ENCODE measurements around the gene C1QA. TPM values are rescaled to one million over a fixed set of nuclear protein-coding genes. Genes with fewer than 3 reads are reported as not detected.

C1QA gene
- total and polyA plus RNA-seq, 2 of the 4 experiments (the other 2 are of a cell fraction), result not detected

DNA sequence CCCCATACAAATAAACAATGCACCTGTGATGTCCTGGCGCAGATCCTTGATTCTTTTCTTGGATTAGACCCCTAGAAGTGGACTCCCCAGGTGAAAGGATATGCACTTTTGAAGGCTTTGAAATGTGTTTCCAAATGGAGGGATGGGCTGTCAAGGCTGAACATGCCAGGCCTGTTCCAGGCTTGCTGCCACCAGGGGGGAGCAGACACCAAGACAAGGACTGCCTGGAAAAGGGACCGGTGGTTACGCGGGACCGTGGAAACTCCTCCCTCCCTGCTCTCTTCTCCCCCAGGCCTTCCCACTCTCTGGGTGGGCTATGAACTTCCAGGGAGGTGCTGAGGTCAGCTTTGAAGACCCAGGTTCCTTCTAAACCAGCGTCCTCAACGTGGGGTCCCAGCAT is 29.3 kb downstream of the C1QA start:
- Histone ChIP-seq H3K9ac (ENCODE audit: low read depth, low read length) (no peak overlapping the region), H3K4me1 (ENCODE audit: control insufficient read depth, insufficient read depth, low read length) (no peaks in the 10 kb centered on the region), H3K27me3 (ENCODE audit: control insufficient read depth, insufficient read depth, low read length) (peaks cover 76% of the 10 kb centered on the region), H2BK5ac (ENCODE audit: low read depth, low read length, poor library complexity, severe bottlenecking) (no peak overlapping the region), H3K9me3 (ENCODE audit: control insufficient read depth, insufficient read depth, low read length) (no peaks in the 10 kb centered on the region), H2BK120ac (ENCODE audit: low read depth, low read length) (no peak overlapping the region), H3K4me3 (ENCODE audit: insufficient read depth, low read depth, low read length) (no peak overlapping the region), H3K14ac (replicated peaks; ENCODE audit: low read depth, low read length) (no peak overlapping the region), H3K4ac (ENCODE audit: low read depth, low read length) (no peak overlapping the region), H3K36me3 (ENCODE audit: control insufficient read depth, insufficient read depth, low read length) (no peaks in the 10 kb centered on the region), H4K5ac (ENCODE audit: low read depth, low read length) (no peak overlapping the region), H2AFZ (replicated peaks; ENCODE audit: low read length, poor library complexity) (peak overlapping the region; percentile 77), H3K18ac (ENCODE audit: low read depth, low read length) (no peak overlapping the region), H4K91ac (ENCODE audit: insufficient read depth, low read depth, low read length) (no peak overlapping the region), H4K8ac (ENCODE audit: low read depth in 2 of 2, low read length in 2 of 2) (no peak overlapping the region), H3K56ac (ENCODE audit: extremely low read depth, insufficient read depth, low read length) (no peak overlapping the region), H3K27ac (ENCODE audit: insufficient read depth, low read length) (no peak overlapping the region), H3K9me1 (ENCODE audit: insufficient read depth, low read length) (no peaks in the 10 kb centered on the region), H3K79me1 (ENCODE audit: low read depth in 1 of 2, low read length in 2 of 2) (no peaks in the 10 kb centered on the region), H2AK5ac (ENCODE audit: low read depth, low read length) (no peak overlapping the region), H3K23ac (ENCODE audit: low read depth, low read length) (no peak overlapping the region), H2BK20ac (ENCODE audit: low read depth, low read length) (no peak overlapping the region), H2BK15ac (ENCODE audit: low read depth, low read length) (no peak overlapping the region), H2AK9ac (replicated peaks; ENCODE audit: low read depth, low read length, poor library complexity) (peak overlapping the region; percentile 60), H4K20me1 (ENCODE audit: insufficient read depth, low read length) (no peaks in the 10 kb centered on the region), H3K4me2 (ENCODE audit: low read depth, low read length) (no peak overlapping the region)
- TF ChIP-seq SMC3 (IDR thresholded peaks at IDR 0.05; ENCODE audit: low read depth, low read length) (peak; percentile 83), RAD21 (IDR thresholded peaks at IDR 0.05; ENCODE audit: low read length) (peak; percentile 88), RFX5 (IDR thresholded peaks at IDR 0.05; ENCODE audit: low read depth, low read length) (no peak), NFE2L2 (IDR thresholded peaks at IDR 0.05; ENCODE audit: low read depth, low read length) (no peak)
- TF ChIP-seq, protein P1, sequence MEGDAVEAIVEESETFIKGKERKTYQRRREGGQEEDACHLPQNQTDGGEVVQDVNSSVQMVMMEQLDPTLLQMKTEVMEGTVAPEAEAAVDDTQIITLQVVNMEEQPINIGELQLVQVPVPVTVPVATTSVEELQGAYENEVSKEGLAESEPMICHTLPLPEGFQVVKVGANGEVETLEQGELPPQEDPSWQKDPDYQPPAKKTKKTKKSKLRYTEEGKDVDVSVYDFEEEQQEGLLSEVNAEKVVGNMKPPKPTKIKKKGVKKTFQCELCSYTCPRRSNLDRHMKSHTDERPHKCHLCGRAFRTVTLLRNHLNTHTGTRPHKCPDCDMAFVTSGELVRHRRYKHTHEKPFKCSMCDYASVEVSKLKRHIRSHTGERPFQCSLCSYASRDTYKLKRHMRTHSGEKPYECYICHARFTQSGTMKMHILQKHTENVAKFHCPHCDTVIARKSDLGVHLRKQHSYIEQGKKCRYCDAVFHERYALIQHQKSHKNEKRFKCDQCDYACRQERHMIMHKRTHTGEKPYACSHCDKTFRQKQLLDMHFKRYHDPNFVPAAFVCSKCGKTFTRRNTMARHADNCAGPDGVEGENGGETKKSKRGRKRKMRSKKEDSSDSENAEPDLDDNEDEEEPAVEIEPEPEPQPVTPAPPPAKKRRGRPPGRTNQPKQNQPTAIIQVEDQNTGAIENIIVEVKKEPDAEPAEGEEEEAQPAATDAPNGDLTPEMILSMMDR (conservative IDR thresholded peaks at IDR 0.05; ENCODE audit: low read depth, low read length), result peak; percentile 69
- BruUV-seq (replicated peaks), result no TSS peak
- whole genome bisulfite sequencing, 2 experiments (ENCODE audit: extremely low coverage in 2 of 2, insufficient read length in 1 of 2), result 10% methylated on average over 2 of the region's 7 CpGs; no CpG with 5 or more reads in 1 of the 2 experiments
- dilution Hi-C loops (cut with HindIII; ENCODE audit: low sequenced_read_pairs, unreplicated experiment) (no loop called here), intact Hi-C loops (cut with micrococcal nuclease) (loop anchor here (1.0 to 10.0 kb wide), 2 partner anchors 265 to 299 kb away; no protein-coding TSS in a partner anchor), in situ Hi-C loops (cut with MboI; ENCODE audit: low sequenced_read_pairs) (no loop called here)
- ATAC-seq (ENCODE audit: low read depth), result peak; percentile 87
- DNase-seq, result peak; percentile 43
- ChIA-PET CTCF (interaction anchor here (0.6 kb wide), 1 partner anchor 271 kb away, joined by 4 read pairs; no protein-coding TSS in a partner anchor), POLR2A (ENCODE audit: unreplicated experiment) (no interaction called here)

Measured in IMR-90 (cell line).